Activated CD8-positive, alpha-beta memory T cell treated with anti-CD3 and anti-CD28 coated beads, Interleukin-2, amount 10 ng/mL, durations not matched to agents 7 days and 5 days (primary cell): ENCODE results near the gene SLC9A8. TPM values are rescaled to one million over a fixed set of nuclear protein-coding genes. Genes with fewer than 3 reads are reported as not detected.
"Not testable (repeated sequence)": the region's sequence is repeated elsewhere in the genome, so short reads cannot be mapped to it uniquely, and the experiment has no call there.

Source experiments
- ATAC-seq: fragments of 150-1000 bp; cut with Tn5 transposase; one replicate; pipeline ENCODE4 v1.10.0; 2021; ENCODE audit warnings: moderate library complexity
- CTCF ChIA-PET: fragments of 350-600 bp; sonication (Branson Sonifier 250); formaldehyde crosslinking; loops from one replicate; lab custom pipeline; 2021; ENCODE audit warnings: antibody characterized with exemption; lab: Charles Lee
- DNase-seq: peaks from one replicate; pipeline ENCODE4 v3.0.0-alpha.2; 2020
- H3K27ac Mint-ChIP-seq: one replicate; pipeline ENCODE4 v1.8.0; 2021; ENCODE audit warnings: mild to moderate bottlenecking, mixed read lengths
- H3K27me3 Mint-ChIP-seq: one replicate; pipeline ENCODE4 v1.8.0; 2021; ENCODE audit warnings: mixed read lengths
- H3K36me3 Mint-ChIP-seq: one replicate; pipeline ENCODE4 v1.8.0; 2021; ENCODE audit warnings: mild to moderate bottlenecking, mixed read lengths
- H3K4me1 Mint-ChIP-seq: one replicate; pipeline ENCODE4 v1.8.0; 2021; ENCODE audit warnings: mixed read lengths
- H3K4me3 Mint-ChIP-seq: one replicate; pipeline ENCODE4 v1.8.0; 2021; ENCODE audit warnings: mild to moderate bottlenecking, moderate library complexity, mixed read lengths
- H3K9me3 Mint-ChIP-seq: one replicate; pipeline ENCODE4 v1.8.0; 2022; ENCODE audit warnings: low read depth, mixed read lengths
- total RNA-seq, 2 experiments: library from RNA; stranded (reverse); gene quantifications; one replicate each; pipeline ENCODE4 v1.2.3, GENCODE V29; 2021

Gene SLC9A8
- total RNA-seq, 2 experiments from 2014 or later = 16.3 to 24.9 TPM

DNA sequence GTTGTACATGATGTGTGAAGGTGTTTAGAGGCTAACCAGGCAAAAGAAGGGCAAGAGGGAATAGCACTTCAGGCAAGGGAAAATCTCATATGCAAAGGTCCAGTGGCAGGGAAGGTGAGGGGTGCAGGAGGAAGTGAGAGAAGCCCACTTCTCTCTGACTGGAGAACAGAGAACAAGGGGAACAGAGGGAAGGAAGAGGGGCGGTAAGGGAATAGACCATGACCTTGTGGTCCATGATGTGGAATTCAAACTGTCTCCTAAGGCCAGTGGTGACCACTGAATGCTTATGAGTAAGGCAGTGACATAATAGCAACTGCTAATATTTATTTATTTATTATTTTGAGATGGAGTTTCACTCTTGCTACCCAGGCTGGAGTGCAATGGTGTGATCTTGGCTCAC, 20.6 kb upstream of the SLC9A8 start:
- H3K9me3 Mint-ChIP-seq = no peaks in the 10 kb centered on the region
- no peaks in the 10 kb centered on the region for H3K27me3 Mint-ChIP-seq
- CTCF ChIA-PET = interaction anchor here (0.8 kb wide), 1 partner anchor 10 kb away, joined by 3 read pairs; no protein-coding TSS in a partner anchor
- H3K4me1 Mint-ChIP-seq = peaks cover 18% of the 10 kb centered on the region
- H3K36me3 Mint-ChIP-seq = no peaks in the 10 kb centered on the region
- ATAC-seq = no peak
- no peak overlapping the region for H3K4me3 Mint-ChIP-seq
- no peak overlapping the region for H3K27ac Mint-ChIP-seq
- no peak for DNase-seq

DNA sequence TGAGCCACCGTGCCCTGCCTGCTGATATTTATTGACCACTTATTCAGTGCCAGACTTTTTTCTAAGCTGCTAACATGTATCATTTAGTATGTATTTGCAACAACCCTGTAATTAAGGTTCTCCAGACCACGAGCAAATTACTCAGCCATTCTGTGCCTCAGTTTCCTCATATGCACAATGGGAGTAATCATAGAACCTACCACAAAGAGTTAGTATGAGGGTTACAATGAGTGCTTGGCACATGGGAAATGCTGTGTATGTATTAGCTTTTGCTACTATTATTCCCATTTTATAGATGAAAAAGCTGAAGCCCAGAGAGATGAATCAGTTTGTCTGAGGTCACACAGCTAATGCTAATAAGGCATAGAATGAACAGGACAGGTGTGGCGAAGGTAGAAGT, 20.0 kb upstream of the SLC9A8 start:
- Mint-ChIP-seq H3K9me3 (no peaks in the 10 kb centered on the region), H3K27me3 (peaks cover 4% of the 10 kb centered on the region), H3K4me1 (peaks cover 18% of the 10 kb centered on the region), H3K36me3 (no peaks in the 10 kb centered on the region), H3K4me3 (no peak overlapping the region), H3K27ac (no peak overlapping the region)
- CTCF ChIA-PET = interaction anchor here (0.8 kb wide), 1 partner anchor 9 kb away, joined by 3 read pairs; no protein-coding TSS in a partner anchor
- no peak for DNase-seq
- no peak for ATAC-seq

DNA sequence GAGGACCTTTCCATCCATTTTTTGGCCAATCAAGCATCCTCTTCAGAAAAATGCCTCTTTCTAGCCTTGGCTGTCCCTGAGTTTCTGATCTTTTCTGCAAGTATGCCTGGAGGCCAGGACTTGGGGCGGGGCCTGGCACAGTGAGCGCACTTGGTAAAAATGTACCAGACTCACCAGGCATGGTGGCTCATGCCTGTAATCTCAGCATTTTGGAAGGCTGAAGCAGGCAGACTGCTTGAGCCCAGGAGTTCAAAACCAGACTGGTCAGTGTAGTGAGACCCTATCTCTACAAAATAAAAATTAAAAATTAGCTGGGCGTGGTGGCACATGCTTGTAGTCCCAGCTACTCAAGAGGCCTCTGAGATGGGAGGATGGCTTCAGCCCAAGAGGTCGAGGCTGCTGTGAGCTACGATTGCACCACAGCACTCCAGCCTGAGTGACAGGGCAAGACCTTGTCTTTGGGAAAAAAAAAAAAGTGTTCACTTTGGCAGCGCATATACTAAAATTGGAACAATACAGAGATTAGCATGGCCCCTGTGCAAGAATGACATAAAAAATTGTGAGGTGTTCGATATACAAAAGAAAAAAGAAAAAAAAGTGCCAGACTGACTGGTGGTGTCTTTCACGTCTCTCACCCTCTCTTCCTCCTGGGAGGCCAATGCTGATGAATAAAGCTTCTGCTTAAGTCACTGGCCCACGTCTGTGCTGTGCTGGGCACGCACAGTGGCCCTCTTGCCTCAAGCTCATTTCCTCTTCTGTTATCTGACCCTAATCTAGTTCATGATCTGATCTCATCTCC, 18.1 kb upstream of the SLC9A8 start:
- Mint-ChIP-seq H3K27me3 (peaks cover 5% of the 10 kb centered on the region), H3K4me1 (peaks cover 19% of the 10 kb centered on the region), H3K36me3 (no peaks in the 10 kb centered on the region), H3K9me3 (no peaks in the 10 kb centered on the region), H3K4me3 (no peak overlapping the region), H3K27ac (peak overlapping the region; percentile 62)
- peak; percentile 66 for DNase-seq
- peak; percentile 93 for ATAC-seq
- CTCF ChIA-PET = interaction anchor here (0.6 to 1.5 kb wide), 4 partner anchors 47 to 277 kb away, joined by 3 to 4 read pairs (median 4); no protein-coding TSS in a partner anchor

DNA sequence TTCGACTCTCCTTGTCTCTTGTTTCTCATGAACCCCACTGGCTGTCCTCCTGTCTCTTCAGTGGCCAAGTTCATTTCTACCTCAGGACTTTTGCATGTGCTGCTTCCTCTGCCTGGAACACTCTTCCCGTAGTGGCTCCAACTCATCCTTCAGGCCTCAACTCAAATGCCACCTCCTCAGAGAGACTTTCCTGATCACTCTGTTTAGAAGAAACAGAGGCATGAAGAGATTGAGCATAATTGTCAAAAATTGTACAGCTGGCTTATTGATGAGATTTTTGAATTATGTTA, 17.5 kb upstream of the SLC9A8 start:
- Mint-ChIP-seq H3K36me3 (no peaks in the 10 kb centered on the region), H3K27ac (peak overlapping the region; percentile 62), H3K4me1 (peaks cover 21% of the 10 kb centered on the region), H3K4me3 (no peak overlapping the region), H3K27me3 (peaks cover 5% of the 10 kb centered on the region), H3K9me3 (no peaks in the 10 kb centered on the region)
- DNase-seq (no peak), ATAC-seq (no peak)
- CTCF ChIA-PET = interaction anchor here (0.6 to 1.5 kb wide), 4 partner anchors 47 to 277 kb away, joined by 3 to 4 read pairs (median 4); no protein-coding TSS in a partner anchor

DNA sequence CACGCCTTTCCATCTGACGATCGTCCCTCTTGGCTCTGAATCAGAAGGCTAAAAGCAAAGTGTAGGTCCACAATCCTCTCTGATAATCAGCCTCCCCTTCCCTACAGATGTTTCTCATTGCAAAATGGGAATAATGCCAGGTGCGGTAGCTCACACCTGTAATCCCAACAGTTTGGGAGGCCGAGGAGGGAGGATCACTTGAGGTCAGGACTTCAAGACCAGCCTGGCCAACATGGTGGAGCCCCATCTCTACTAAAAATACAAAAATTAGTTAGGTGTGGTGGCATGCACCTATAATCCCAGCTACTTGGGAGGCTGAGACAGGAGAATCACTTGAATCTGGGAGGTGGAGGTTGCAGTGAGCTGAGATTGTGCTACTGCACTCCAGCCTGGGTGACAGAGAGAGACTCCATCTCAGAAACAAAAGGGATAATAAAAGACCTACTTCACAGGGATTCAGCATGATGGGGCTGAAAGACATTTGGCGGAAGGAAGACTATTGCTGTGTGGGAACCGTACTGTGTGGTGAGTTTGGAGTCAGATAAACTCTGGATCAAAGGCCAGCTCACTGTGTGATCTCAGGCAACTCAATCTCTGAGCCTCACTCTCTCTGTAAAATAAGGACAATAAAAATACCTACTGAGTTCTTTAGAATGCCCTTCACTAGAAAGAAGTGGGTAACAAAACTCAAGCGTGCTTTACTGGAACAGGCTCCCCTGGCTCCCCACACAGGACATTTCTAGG, 15.9 kb upstream of the SLC9A8 start:
- Mint-ChIP-seq H3K27ac (no peak overlapping the region), H3K9me3 (no peaks in the 10 kb centered on the region), H3K4me3 (no peak overlapping the region), H3K4me1 (peaks cover 32% of the 10 kb centered on the region), H3K27me3 (peaks cover 5% of the 10 kb centered on the region), H3K36me3 (no peaks in the 10 kb centered on the region)
- no peak for DNase-seq
- CTCF ChIA-PET = interaction anchor here (1.4 kb wide), 1 partner anchor 29 kb away, joined by 3 read pairs; no protein-coding TSS in a partner anchor
- no peak for ATAC-seq

DNA sequence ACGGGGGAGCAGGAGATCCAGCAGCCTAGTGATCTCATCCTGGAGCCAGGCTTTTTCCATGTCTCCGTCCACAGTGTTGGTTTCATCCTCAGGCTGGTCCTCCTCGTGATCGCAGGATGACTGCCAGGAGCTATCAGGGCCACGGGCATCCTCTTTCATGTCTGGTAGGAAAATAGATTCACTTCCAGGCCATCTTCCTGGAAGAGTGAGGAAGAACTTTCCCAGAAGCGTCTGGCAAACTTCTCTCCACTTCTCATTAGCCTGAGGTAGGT, 15.3 kb upstream of the SLC9A8 start:
- no peaks in the 10 kb centered on the region for H3K9me3 Mint-ChIP-seq
- H3K4me3 Mint-ChIP-seq = no peak overlapping the region
- CTCF ChIA-PET = no interaction called here
- H3K27me3 Mint-ChIP-seq = peaks cover 5% of the 10 kb centered on the region
- no peaks in the 10 kb centered on the region for H3K36me3 Mint-ChIP-seq
- H3K27ac Mint-ChIP-seq = no peak overlapping the region
- DNase-seq (no peak), ATAC-seq (no peak)
- peaks cover 36% of the 10 kb centered on the region for H3K4me1 Mint-ChIP-seq

DNA sequence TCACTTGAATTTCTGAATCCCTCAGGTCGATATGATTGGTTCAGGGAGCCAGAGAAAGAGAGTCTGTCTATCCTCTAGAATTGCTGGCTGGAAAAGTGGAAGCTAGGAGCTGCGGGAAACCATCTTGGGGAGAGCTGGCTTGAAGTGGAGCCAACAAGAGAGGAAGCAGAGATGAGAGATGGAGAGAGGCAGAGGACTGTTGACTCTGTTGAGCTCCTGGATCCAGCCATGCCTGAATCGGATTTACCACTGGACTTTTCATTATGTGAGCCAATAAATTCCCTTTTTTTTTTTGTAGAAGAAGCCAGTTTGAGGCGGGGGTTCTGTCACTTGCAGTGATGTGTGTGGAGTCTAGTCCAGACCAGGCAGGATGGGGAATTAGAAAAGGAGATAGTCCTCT, 13.9 kb upstream of the SLC9A8 start:
- H3K4me1 Mint-ChIP-seq = peaks cover 45% of the 10 kb centered on the region
- no peak for ATAC-seq
- CTCF ChIA-PET = no interaction called here
- H3K27me3 Mint-ChIP-seq = peaks cover 5% of the 10 kb centered on the region
- no peak overlapping the region for H3K4me3 Mint-ChIP-seq
- no peaks in the 10 kb centered on the region for H3K36me3 Mint-ChIP-seq
- H3K27ac Mint-ChIP-seq = no peak overlapping the region
- H3K9me3 Mint-ChIP-seq = no peaks in the 10 kb centered on the region
- DNase-seq = no peak

DNA sequence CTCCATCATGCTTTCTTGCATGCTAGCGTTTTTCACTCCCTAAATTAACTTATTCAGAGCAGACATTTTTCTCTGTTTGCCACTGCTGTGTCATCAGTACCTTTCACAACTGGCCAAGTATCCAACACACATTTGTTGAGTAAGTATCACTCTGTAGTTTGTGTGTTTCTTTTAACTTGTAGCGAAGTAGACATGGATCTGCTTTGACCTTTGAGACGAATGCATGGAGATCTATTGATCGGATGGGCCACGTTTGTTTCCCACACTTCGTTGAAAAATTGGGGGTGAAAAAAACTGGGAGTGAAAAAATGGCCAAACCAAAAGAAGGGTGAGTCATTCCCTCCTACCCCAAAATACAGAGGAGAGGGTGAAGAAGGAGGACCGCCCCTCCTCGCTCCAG, 12.9 kb upstream of the SLC9A8 start:
- DNase-seq = no peak
- H3K4me1 Mint-ChIP-seq = peaks cover 41% of the 10 kb centered on the region
- no peaks in the 10 kb centered on the region for H3K9me3 Mint-ChIP-seq
- no peak overlapping the region for H3K4me3 Mint-ChIP-seq
- ATAC-seq = no peak
- H3K27me3 Mint-ChIP-seq = peaks cover 5% of the 10 kb centered on the region
- H3K36me3 Mint-ChIP-seq = no peaks in the 10 kb centered on the region
- no peak overlapping the region for H3K27ac Mint-ChIP-seq
- CTCF ChIA-PET = interaction anchor here (3.5 kb wide), 1 partner anchor 14 kb away, joined by 11 read pairs; the partner anchor contains the start of gene SLC9A8

DNA sequence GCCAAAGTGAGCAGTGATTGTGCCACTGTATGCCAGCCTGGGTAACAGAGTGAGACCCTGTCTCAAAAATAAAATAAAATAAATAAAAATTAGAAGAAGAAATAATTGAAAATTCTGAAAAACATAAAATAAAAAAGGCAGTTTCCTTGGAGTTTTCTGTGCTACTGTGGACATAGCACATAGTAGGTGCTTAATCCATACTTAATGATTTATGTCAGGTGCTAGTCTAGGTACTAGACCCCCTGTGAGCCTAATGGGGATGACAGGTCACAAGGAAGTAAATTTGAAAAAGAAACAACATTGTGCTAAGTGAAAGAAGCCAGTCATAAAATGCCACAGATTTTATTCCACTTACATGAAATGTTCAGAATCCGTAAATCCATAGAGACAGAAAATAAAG, 9.2 kb upstream of the SLC9A8 start:
- Mint-ChIP-seq H3K36me3 (no peaks in the 10 kb centered on the region), H3K4me1 (peaks cover 51% of the 10 kb centered on the region)

DNA sequence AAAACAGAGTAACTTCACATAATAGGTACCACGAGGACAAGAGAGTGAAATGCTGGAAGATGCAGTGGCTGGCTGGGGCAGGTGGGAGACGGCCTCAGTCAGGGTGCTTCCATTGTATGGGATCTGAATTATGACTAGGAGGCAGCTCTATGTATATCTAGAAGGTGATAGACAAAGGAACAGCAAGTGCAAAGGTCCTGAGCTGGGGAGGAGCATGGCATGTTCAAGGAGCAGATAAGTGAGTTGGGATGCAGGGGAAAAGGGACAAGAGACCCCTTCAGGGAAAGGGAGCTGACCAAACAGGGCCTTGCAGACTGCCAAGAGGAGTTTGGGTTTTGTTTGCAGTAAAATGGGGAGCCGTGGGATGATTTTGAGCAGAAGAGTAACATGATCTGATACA, 8.3 kb upstream of the SLC9A8 start:
- Mint-ChIP-seq H3K4me3 (no peak overlapping the region), H3K36me3 (no peaks in the 10 kb centered on the region), H3K9me3 (no peaks in the 10 kb centered on the region), H3K27me3 (no peaks in the 10 kb centered on the region), H3K4me1 (peaks cover 51% of the 10 kb centered on the region), H3K27ac (peak overlapping the region; percentile 95)
- CTCF ChIA-PET = interaction anchor here (1.1 kb wide), 1 partner anchor 8 kb away, joined by 6 read pairs; the partner anchor contains the start of gene SLC9A8
- ATAC-seq = no peak
- no peak for DNase-seq

More for the DNA sequence above, 9.2 kb upstream of the SLC9A8 start:
- no peaks in the 10 kb centered on the region for H3K9me3 Mint-ChIP-seq
- no peak for DNase-seq
- no peak for ATAC-seq
- H3K4me3 Mint-ChIP-seq = no peak overlapping the region
- CTCF ChIA-PET = no interaction called here
- no peaks in the 10 kb centered on the region for H3K27me3 Mint-ChIP-seq
- H3K27ac Mint-ChIP-seq = no peak overlapping the region

DNA sequence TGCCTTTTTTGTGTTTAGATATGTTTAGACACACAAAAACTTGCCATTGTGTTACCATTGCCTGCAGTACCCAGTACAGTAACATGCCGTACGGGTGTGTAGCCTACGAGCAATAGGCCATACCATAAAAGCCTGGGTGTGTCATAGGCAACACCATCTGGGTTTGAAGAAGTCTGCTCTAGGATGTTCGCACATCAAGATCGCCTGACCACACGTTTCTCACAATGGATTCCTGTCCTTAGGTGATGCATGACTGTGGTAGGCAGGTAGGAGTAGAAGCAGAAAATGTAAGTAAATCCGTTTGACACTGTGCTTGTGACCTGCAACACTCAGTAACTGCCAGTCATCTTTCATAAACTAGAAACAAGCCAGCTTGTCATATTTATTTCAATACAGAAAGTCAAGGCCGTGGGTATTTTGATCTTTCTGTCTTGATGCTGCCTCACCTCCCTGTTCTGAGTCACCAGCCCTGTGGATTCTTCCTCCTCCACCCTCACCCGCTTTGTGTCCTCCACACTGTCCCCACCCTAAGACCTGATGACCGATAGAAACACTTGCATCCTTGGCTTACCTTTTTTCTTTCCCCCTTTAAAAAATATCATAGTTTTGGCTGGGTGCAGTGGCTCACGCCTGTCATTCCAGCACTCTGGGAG, 7.3 kb upstream of the SLC9A8 start:
- CTCF ChIA-PET = interaction anchor here (0.7 to 1.1 kb wide), 2 partner anchors 7 to 99 kb away, joined by 3 to 6 read pairs; partner anchors contain the start of gene SLC9A8
- H3K9me3 Mint-ChIP-seq, H3K36me3 Mint-ChIP-seq, H3K27me3 Mint-ChIP-seq: not testable (repeated sequence)
- H3K27ac Mint-ChIP-seq = peak overlapping the region; percentile 95
- peak overlapping the region; percentile 24 for H3K4me3 Mint-ChIP-seq
- DNase-seq = peak; percentile 78
- peak; percentile 81 for ATAC-seq
- peaks cover 48% of the 10 kb centered on the region for H3K4me1 Mint-ChIP-seq

DNA sequence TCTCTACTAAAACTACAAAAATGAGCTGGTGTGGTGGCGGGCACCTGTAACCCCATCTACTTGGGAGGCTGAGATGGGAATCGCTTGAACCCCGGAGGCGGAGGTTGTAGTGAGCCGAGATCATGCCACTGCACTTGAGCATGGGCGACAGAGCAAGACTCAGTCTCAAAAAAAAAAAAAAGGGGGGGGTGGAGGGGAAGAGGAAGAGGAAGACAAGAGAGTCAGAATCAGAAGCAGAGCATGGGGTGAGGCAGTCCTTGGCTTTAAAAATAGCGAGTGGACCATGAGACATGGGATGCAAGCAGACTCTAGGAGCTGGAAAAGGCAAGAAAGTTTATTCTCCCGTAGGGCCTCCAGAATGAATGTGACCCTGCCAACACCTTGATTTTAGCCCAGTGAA, 3.9 kb upstream of the SLC9A8 start:
- no peak for ATAC-seq
- DNase-seq = no peak
- H3K4me1 Mint-ChIP-seq = peaks cover 37% of the 10 kb centered on the region
- H3K9me3 Mint-ChIP-seq = no peaks in the 10 kb centered on the region
- peaks cover 3% of the 10 kb centered on the region for H3K36me3 Mint-ChIP-seq
- no peak overlapping the region for H3K27ac Mint-ChIP-seq
- CTCF ChIA-PET = no interaction called here
- H3K4me3 Mint-ChIP-seq = no peak overlapping the region
- no peaks in the 10 kb centered on the region for H3K27me3 Mint-ChIP-seq

DNA sequence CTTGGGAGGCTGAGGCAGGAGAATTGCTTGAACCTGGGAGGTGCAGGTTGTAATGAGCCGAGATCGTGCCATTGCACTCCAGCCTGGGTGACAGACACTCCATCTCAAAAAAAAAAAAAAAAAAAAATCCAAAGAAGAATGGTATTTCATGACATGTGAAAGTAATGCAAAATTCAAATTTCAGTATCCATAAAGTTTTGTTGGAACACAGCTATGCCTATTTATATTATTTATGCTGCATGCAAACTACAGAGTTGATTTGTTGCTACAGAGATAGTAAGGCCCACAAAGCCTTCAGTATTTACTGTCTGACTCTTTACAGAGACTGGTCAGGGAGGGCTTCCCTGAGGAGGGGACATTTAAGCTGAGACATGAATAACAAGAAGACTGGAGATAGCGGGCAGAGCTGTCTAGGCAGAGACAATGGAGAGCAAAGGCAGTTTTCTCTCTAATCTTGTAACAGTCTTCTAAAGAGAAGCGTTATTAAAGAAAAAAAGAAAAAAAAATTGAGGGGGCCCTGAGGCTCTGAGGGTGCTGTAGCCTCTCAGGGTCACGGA, 2.7 kb upstream of the SLC9A8 start:
- DNase-seq (no peak), ATAC-seq (no peak)
- Mint-ChIP-seq H3K4me3 (no peak overlapping the region), H3K9me3 (no peaks in the 10 kb centered on the region), H3K36me3 (peaks cover 9% of the 10 kb centered on the region), H3K4me1 (peaks cover 41% of the 10 kb centered on the region), H3K27me3 (no peaks in the 10 kb centered on the region), H3K27ac (no peak overlapping the region)
- CTCF ChIA-PET = interaction anchor here (0.7 to 1.5 kb wide), 3 partner anchors 93 to 201 kb away, joined by 3 read pairs; no protein-coding TSS in a partner anchor
